Erythroblast (primary cell): ENCODE data around the gene STOX2.

ENCODE experiments used
- DNase-seq, 2 experiments: peaks; one replicate each; lab custom pipeline; 2025; lab: John Stamatoyannopoulos, UW
- GATA1 ChIP-seq: IDR thresholded peaks from 2 replicates; pipeline ENCODE4 v1.6.1; 2011; ENCODE audit warnings: low read depth, mild to moderate bottlenecking, control low read depth, low read length, moderate library complexity
- POLR2A ChIP-seq: IDR thresholded peaks from 2 replicates; pipeline ENCODE4 v1.6.1; 2011; ENCODE audit warnings: mild to moderate bottlenecking, low read length

Gene STOX2

DNA sequence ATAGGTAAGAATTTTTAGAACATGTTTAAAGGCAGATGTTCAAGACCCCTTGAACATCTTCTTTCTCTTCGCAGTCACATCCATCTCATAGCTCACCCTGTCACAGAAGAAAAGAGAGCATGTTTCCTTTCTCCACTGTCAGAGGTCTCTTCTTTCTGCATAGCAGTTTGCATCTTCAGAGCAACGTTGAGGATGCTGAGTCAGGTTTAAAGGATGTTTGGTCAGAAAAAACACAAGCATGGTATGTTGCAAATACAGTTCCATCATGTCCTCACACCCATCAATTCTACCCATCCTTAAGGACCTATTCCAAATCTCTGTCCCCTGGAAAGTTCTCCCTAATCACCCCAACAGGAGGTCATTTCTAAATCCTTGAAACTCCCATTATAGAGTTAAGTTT lies 84.8 kb downstream of the STOX2 start:
- no peak for DNase-seq
- TF ChIP-seq GATA1 (no peak), POLR2A (no peak)

DNA sequence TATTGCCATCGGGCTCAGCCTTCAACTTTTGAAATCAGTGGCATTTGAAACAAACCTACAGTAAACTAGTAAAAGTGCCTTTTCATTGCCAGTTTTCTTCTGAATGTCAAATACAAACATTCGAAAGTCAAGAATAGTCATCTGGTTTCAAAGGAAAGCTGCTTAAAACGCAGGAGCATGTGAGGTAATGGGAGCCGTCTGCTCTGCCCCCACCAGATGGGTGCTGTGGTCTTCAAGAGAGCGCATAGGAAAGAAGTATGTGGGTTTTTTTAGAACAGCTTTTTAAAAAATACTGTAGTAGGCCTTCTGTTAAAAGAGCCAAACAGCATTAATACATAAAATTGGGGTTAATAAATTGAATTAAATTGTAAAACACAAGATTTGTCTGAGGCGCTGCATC lies 88.6 kb downstream of the STOX2 start:
- DNase-seq, result no peak
- no peak for TF ChIP-seq POLR2A
- TF ChIP-seq GATA1, result no peak

DNA sequence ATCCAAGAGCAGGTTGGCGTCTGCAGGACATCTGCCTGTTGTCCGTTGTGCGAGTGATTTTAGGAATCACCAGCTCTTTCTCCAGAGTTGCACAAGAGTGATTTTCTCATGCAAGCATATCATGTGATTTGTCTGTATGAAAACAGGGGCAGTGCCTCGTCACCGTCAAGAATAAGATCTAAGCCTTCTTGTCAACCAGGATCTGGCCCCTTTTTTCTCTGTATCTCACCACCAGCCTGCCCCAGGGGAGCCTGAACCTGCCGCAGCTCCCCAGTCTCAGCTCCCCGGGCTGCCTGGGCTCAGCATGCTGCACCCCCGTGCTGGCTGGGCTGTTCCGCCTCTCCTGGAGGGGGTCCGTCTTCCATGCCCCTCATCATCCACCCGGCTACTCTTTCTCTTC lies 90.5 kb downstream of the STOX2 start:
- no peak for DNase-seq
- TF ChIP-seq GATA1, result no peak
- no peak for TF ChIP-seq POLR2A

DNA sequence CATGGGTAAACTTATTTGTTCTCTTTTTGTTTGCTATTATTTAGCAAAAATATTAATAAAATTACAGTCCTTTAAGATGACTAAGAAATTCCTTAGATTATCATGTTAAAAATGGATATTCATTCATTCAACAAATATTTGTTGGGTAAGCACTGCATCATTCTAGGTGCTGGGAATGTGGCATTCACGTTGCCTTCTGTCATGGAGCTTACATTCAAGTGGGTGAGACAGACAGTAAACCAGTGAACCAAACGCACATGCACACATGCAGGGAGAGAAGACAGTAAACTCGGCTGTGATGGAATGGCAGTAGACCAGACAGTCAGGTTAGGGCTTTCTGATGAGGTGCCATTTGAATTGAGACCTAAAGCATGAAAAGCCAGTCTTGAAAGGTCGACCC lies 91.8 kb downstream of the STOX2 start:
- TF ChIP-seq GATA1, result no peak
- TF ChIP-seq POLR2A, result no peak
- no peak for DNase-seq

DNA sequence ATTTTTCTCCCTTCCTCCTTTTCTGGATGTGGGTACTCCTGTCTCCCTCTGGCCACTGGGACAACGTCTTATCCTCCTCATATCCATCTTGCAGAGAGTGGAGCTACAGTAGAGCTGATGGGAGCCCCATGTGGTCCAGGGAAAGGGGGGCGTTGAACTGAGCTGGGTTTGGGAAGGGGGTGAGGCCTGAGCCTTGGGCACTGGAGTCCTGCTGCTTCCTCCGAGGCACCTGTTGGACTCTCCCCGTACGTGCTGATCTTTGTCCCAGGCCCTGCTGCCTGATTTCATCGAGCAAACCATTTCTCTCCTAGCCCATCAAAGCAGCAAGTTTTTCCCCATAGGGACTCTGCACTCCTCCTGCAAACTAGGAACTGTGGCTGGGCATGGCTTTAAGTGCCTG lies 94.3 kb downstream of the STOX2 start:
- TF ChIP-seq POLR2A (no peak), GATA1 (no peak)
- DNase-seq, result no peak

DNA sequence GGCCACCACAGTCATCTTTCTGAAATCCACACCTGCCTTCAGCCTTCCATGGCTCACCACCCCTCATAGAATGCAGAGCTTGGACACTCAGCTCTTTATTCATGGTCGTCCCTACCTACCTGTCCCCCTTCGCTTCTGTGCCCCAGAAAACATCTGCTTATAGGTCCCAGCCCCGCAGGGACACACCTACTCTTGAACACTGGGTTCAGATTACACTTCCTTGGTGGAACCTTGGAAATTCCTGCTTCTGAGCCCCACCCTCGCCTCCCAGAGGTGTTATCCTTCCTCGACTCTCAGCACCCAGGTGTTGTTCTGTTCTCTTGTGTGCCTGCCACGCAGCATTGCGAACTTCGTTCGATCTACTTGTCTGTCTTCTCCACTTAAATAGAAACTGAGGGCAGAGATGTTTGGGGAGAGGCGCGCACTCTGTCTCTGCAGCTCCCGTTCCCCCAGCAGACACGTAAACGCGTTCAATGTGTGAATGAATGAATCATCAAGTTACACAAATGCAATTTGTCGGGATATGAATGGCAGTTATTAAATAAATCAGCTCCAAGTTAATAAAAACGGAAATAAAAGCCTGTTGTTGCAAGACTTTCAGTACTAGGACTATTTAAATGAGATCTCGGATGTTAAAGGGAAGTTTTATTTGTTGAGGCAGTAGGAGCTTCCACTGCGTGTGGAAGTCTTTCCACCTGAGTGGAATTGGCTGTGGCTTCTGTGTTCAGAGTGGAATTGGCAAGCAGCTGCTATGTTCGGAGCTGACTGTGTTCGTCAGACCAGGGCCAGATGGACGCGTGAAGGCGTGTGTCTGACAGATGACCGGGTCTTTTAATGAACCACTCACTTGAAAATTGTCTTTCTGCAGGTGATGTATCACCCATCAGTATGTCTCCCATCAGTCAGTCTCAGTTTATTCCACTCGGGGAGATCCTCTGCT lies 95.6 kb downstream of the STOX2 start:
- no peak for DNase-seq
- no peak for TF ChIP-seq GATA1
- no peak for TF ChIP-seq POLR2A

DNA sequence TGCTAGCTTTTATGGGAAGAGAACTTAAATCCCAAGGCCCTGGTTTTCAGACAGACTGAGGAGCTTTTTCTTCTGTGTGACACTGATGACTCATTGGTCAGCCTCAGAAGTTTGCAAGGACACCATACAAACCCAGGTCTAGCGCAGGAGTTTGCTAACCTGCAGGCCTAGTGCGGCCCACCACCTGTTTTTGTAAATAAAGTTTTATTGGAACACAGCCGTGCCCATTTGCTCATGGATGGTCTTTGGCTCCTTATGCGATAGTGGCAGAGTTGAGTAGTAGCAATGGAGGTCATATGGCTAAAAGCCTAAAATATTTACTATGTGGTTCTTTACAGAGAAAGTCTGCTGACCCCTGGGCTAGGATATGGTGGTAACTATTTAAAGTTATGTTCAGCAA lies 98.3 kb downstream of the STOX2 start:
- TF ChIP-seq POLR2A (no peak), GATA1 (no peak)
- DNase-seq, result no peak

DNA sequence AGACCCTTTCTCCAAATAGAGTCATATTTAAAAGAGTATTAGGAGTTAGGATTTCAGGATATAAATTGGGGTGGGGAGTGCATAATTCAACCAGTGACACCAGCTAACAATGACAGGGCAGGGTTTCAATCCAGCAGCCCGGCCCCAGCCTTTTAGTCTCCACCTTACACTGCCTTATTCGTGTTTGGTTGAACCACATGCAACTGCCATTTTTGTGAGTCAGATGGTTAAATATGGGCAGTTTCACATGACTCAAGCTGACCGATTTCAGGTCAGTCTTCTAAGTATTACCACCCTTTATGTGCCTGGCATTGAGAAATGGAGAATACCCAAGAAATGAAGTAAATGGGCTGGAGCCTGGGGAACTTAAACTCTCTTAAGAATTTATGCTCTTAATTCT lies 102.8 kb downstream of the STOX2 start:
- DNase-seq, result no peak
- TF ChIP-seq GATA1 (no peak), POLR2A (no peak)

DNA sequence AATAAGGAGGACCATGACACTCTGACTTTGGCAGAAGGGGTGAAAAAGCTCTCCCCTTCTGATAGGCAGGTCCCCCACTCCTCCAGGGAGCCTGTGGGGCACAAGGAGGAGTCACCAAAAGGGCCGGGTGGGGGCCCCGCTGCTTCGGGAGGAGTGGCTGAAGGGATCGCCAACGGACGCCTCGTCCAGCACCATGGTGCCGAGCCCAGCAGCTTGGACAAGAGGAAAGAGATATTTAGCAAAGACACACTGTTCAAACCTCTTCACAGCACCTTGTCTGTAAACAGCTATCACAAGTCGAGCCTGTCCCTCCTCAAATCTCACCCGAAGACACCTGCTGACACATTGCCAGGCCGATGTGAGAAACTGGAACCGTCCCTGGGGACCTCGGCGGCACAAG lies 105.6 kb downstream of the STOX2 start:
- DNase-seq, result no peak

DNA sequence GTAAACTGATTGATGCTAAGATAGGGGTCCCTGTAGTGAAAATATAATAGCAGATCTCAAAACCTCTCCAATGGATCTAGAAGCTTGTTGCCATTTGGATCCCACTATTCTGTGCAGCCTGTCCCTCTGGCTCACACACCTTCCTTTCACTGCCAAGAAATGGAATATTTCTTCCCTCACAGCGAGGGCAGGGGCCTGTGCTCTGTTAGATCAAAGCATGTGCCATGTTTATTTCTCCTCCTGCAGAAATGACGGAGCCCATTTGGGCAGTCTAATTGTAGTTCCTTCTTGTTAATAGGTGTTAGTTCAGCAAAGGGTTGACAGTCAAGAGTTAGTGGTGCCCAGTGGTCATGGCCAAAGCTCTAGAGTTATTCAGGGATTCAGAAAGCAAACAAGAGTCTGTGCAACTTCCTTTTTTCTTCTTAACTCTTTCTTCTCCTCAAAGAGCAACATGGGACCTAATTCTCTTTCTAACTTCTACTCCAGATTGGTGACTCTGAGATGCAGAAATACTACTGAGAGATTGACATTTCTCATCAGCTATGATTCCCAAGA lies 106.8 kb downstream of the STOX2 start:
- TF ChIP-seq GATA1, result no peak
- TF ChIP-seq POLR2A, result no peak

More for the DNA sequence above, 105.6 kb downstream of the STOX2 start:
- no peak for TF ChIP-seq GATA1
- no peak for TF ChIP-seq POLR2A

DNA sequence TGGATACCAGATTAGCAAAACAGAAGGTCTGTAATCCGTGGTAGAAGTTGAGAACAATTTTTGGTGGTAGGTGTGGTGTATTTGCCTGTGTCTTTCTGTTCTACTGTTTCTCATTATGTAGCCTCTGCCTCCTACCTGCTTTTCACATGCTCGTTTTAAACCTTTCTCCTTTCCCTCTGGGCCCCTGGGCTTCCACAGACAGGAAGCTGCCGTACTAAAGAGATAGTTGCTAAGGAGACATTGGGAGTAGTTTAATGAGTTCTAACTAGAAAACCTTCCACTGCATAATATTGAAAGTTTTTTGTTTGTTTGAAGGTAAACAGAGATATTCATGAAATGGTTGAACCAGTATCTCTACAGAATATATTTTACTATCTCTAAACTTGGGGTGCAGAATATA lies 107.8 kb downstream of the STOX2 start:
- no peak for DNase-seq
- TF ChIP-seq POLR2A (no peak), GATA1 (no peak)

More for the DNA sequence above, 106.8 kb downstream of the STOX2 start:
- no peak for DNase-seq

DNA sequence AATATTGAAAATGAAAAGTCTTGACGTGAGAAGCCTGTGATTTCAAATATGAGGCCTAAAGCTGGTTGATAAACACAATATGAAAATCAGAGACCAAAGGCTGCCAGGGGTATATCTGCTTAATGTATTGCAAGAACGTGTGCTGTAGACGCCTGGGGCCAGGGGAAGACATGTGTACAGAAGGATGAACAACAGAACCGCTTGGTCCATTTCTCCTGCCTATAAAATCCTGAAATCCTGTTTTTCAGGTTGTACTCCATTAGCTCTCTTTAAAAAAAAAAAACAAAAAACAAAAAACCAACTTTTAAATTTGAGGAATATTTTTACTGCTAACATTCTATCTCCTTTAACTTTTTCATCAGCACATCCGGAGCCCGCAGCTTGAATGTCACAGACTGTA lies 109.2 kb downstream of the STOX2 start:
- TF ChIP-seq GATA1 (no peak), POLR2A (no peak)
- DNase-seq, result no peak

DNA sequence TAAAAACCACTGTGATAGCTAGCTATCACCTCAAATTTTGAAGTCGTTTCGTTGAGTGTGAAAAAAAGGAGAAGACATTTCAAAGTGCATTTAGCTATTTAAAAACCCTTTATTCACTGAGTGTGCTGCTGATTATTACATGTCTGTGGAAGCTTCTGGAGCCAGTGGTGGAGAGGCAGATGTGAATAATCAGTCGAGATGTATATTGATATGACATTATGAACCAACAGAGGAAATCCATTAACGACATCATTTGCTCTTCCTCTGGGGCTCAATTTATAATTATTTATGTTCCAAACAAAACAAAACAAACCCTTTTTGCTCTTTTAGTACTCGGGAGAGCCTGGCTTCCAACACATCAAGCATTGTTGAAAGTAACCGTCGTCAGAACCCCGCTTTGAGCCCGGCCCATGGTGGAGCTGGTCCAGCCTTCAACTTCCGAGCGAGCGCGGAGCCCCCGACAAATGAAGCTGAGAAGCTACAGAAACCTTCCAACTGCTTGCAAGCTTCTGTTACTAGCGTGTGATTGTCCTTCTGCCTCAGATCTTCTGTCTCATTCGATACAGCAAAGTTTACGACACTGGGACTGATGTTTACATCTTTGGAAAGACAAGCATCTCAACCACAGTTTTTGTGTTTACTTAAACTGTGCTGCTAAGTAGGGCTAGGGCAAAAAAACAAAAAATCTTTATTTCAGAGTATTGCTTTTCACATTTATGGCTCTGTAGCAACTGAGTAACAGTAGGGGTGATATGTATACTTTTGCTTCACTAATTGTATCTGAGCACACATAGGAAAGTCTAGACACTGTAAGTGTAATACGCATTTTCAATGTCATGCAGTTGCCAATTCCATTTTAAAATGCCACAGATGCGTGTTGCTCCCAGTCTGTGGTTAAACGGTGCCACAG lies 111.9 kb downstream of the STOX2 start:
- DNase-seq, result no peak
- TF ChIP-seq POLR2A, result no peak
- no peak for TF ChIP-seq GATA1
